Measurements from ENCODE around the gene HOXB2.

HOXB2 gene

GRCh38 chr17:48545022-48545375 is at the start of gene HOXB2:
HOXB2 (minus strand) TSS chr17:48545109; CDS start chr17:48544911, 198 bp downstream.
- no peak for DNase-seq

DNA sequence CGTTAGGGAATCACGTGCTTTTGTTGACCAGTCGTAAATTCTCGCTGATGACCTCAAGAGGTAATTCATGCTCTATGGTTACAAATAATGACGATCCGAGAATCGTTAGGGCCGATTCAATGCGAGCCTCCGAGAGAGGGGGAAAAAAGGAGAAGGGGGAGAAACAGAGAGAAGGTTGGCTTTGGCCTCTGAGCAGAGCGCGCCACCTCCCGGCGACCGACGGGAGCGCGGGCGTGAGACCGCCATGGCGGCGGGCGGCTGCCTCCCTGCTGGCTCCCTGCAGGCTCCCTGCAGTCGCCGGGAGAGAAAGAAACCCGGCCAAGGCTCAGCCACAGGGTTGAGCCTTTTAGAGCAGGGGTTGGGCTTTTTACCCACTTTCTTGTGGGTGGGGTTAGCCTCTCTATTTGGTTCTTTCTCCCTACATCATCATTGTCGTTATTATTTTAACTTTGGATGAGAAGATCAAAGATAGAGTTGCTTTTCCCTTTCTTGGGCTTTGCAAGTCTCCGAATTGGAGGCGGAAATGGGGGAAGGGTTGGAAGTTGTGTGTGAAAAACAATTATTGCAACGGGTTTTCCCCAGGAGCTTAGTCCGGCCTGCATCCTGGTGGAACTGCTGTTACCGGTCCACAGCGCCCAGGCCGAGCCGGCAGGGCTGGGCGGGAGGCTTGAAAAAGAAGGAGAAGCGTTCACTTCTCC is 49.1 kb upstream of the HOXB2 start:
- DNase-seq, result peak; percentile 69 to 91

DNA sequence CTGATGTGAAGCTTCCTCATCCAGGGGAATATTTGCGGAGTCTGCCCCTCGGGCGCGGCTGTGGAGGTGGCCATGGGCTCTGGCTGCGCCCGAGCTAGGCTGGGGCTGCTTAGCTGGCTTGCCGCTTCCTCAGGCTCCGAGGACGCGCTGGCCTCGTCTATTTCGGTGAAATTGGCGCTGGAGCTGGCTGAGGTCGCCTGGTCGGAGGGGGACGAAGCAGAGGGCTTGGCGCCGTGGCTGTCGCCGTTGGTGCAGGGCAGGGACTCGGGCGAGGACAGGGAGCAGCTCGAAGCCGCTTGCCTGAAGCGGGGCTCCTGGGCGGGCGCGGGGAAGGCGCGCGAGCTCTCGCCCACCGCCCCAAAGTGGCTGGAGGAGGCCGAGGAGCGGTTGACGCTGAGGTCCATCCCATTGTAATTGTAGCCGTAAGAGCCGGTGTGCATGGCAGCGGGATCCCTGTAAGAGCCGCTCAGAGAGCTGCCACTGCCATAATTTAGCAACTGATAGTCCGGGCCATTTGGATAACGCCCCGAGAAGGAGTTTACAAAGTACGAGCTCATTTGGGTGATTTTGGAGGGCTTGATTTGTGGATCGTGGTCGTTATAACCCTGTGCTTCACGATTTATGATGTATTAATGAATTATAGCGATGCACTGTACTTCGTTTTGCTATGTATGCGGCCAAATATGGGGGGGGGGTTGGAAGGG is 48.4 kb upstream of the HOXB2 start, which contains the start of gene HOXB5:
TSS of gene HOXB5 (minus strand) at position 654 of the 704 bp plus-strand sequence. CDS start at position 557, 97 bp downstream.
- peak; percentile 51 to 80 for DNase-seq

- DNase-seq, result peak in 1 of 2 experiments; percentile 26
Measured at GRCh38 chr17:48592577-48592976, 47.7 kb upstream of the HOXB2 start.

GRCh38 chr17:48592057-48592514 is 47.2 kb upstream of the HOXB2 start:
- no peak for DNase-seq

DNA sequence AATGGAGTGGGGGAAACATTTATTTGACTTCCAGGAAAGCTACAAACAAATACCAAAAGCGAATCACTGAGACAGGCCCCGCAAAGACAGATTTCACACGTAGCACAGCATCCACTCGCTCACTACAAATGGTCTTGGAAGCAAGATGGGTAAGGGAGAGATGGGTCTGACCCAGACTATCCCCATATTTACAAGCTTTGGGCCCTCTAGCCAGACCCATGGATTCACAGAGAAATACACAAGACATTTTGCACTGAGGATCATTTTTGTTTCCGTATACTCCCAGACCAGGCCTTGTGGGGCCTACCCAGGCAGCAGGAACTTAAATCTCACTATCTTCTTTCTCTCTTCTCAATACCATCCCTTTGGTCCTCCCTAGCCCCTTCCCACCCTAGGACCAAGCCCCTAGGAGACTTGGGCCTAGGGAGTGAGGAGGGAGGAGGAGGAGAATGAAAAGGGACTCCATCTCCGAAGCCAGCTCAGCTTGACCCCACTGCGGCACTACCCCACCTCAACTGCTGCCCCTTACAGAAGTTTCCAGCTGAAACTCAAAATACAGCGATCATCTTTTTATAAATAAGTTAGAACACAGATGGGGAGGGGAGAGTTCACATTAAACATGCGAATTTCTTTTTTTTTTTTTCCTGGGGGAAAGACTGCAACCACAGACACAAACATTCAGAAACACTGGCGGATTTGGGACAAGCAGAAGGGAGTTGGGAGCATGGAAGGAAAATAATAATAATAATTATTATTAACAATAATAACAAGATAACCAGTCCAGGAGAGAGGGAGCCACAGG is 46.5 kb upstream of the HOXB2 start:
- DNase-seq, result no peak

DNA sequence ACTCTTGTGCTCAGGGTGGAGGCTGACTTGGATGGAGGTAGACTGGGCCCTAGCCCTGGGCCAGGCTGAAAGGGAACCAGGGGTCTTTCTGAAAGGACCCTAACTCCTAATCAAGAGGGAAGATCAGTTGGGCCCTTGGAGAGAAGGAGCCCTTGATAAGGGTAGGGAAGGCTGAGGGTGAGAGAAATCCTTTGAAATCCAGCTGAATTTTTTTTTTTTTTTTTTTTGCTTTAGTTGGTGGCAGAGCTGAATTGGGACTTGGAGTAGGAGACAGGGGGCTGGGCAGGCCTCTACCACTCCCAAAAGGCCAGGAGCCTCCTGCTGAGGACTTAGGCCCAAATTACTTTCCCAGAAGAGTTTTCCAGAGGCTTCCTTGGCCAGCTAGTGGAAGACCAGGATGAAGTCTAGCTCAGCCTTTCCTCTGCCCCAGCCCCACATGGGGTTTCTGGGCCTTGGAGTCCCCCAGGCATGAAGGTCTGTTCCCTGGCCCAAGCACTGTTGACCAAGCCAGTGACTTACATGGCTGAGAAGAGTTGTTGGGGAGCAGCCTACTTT is 45.8 kb upstream of the HOXB2 start:
- DNase-seq, result no peak

DNA sequence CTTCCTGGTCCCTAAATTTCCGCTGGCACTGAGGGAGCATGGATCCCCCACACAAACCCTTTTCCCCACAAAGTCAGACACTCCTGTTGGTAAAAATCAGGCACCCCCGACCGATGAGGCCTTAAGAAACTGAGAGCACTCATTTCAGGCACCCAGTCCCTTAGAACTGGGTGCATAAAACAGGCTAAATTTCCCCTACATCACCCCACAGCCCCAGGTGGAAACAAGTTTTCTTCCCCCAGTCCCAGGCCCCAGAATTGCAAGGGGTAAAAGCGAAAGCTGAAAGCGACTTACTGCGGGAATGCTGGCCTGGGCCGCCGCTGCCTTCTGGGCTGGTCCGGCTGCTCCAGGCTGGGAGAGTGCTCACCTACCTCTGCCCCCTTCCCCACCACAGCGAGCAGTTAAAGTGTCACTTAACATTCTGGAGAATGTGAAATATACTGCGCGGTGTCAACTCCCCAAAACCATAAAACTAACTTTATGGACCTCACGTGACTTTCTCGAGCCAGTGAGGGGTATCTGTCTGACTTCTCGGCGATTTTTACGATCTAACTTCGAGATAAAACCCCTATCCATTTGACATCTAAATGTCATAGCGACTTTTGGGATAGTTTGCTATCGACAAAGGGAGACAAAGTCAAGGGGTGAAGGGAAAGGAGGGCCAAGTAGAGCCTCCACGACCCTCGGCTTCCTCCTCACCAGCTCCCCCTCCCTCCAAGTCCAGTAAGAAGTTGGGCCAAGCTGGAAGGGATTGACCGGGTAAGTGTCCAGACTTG is 45.1 kb upstream of the HOXB2 start, which contains the start of gene HOXB3:
TSS of gene HOXB3 (minus strand) at position 411 of the 776 bp plus-strand sequence. CDS start 37,767 bp downstream, outside the sequence.
- DNase-seq, result no peak

- DNase-seq, result no peak
Measured at GRCh38 chr17:48589060-48589830, 44.3 kb upstream of the HOXB2 start.

DNA sequence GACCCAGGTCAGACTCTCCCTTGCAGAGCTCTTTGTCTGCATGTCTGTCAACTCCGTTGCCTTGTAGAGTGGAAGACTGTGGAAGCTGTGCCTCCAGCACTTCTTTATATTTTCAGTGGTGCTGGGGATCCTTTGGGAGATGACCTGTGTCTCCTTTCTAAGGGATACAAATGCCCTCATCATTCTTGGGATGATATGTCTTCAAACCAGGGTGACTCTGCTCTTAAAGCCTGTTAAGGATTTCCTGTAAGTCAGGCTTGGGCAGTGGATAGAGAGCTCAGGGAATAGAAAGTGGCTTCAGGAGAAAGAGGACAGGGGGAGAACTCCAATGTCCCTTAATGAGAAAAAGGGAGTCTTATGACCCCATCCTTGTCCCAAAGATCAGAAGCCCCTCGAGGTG is 43.6 kb upstream of the HOXB2 start:
- DNase-seq, result no peak

- DNase-seq, result no peak
Measured at GRCh38 chr17:48588074-48588415, 43.1 kb upstream of the HOXB2 start.

GRCh38 chr17:48587276-48588073 is 42.6 kb upstream of the HOXB2 start:
- no peak for DNase-seq

GRCh38 chr17:48586355-48587258 is 41.7 kb upstream of the HOXB2 start:
- DNase-seq, result no peak

DNA sequence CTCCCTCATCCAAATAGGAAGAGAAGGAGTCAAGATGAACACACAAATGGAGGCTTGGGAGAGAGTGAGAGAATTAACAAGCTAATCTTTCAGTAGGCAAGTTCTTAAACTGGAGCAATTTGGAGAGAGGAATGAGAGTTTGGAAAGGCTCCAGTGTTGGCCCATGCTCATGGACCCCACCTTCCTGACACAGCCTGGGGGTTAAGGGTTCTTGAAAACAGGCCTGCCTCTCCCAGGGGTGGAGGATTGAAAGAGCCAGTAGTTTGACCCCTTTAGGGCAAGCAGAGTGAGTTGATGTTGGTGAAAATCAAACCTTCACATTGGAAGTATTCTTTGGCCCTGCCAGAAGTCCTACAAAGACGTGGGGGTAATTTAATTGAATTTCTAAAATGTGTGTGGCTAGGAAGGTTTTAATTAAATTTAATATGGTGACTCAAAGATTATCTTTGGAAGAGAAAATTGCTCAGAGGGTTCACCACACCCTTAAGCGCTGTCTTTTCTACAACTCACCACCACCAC is 39.4 kb upstream of the HOXB2 start:
- no peak for DNase-seq

DNA sequence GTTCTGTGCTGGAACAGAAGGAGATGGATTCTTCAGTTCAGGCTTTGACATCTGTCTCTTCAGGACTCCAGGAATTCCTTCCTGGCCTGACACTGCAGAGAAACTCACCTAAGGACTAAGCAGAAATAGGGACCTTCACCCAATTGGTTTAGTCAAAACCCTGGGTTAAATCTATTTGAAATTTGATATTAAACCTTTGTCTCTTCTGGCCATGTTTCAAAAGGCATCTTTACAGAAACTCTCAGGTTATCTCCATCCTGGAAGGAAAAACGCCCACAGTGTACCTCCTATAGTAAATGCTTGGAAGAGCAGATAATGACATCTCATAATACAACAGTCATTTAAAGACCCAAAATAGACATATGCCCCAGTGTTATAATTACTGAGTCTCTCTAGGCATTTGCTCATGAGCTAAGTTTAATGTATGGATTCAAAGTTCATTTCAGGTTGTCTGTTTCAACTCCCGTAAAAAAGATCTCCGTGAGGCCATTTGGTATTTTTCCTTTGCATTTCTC is 38.9 kb upstream of the HOXB2 start:
- no peak for DNase-seq

GRCh38 chr17:48582750-48583069 is 37.8 kb upstream of the HOXB2 start:
- DNase-seq, result no peak

DNA sequence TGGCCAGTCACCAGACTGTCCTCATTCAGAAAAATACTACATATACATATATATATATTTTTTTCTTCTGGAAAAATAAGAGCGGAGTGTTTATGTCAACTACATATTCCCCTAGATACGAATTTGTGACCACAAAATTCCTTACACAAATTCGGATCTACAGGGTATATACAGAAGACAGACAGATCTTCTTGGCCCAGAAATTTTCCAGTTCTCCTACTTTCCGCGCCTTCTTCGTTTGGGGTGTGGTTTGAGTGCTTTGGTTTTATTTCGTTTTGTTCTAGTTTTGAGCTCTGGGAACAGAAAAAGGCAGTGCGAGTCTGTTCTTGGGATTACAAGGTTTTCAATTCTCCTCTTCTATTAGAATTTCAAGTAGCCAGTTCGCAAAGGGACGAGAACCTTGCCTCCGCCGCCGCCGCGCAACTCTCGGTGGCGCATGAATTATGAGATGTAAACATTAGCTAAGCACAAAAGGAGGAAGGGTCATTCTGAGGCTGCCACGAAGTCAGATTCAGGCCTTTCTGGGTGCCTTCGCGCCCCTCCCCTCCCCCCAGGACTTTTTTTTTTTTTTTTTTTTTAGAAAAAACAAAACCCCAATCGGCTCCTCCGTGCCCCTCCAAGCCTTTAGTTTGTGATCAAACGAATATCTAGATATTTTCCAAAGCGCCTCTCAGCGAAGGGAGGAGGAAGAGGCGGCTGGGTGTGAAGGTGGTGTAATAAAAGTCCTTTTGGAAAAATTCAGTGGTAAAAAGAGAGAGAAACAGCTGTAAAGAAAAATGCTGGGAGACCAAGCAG is 35.0 kb upstream of the HOXB2 start:
- DNase-seq, result peak in 1 of 2 experiments; percentile 51

DNA sequence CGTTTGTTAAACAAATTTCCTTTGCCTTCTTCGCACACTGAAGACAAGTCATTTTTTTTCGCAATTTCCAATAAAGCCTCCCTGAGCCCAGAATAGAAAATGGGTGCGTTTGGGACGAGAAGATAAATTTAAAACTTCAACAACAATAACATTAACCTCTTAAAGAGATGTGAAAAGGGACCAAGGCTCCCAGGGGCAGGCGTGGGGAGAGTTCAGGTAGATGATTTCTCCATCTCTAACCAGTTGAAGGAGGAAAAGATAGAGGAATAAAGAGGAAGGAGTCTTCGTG is 34.5 kb upstream of the HOXB2 start:
- no peak for DNase-seq
